ENCODE results near the gene NUAK1. TPM values are rescaled to one million over a fixed set of nuclear protein-coding genes. Genes with fewer than 3 reads are reported as not detected.

NUAK1 gene
- total and polyA plus RNA-seq, 2 experiments from 2014 or later: 5.4 to 16.9 TPM

GRCh38 chr12:106040521-106040920 lies 98.2 kb downstream of the NUAK1 start:
- ATAC-seq (no peak), DNase-seq (ENCODE audit: low spot score) (no peak)
- Histone ChIP-seq H3K27ac (ENCODE audit: low read depth) (no peak overlapping the region), H3K4me1 (ENCODE audit: insufficient read depth) (peaks cover 4% of the 10 kb centered on the region), H3K9me2 (ENCODE audit: insufficient read depth) (peaks cover 3% of the 10 kb centered on the region; the same call in 1 of the 2 replicates), H3F3A (replicated peaks; ENCODE audit: low read depth) (no peaks in the 10 kb centered on the region), H3K36me3 (ENCODE audit: insufficient read depth) (no peaks in the 10 kb centered on the region), H2AFZ (no peak overlapping the region), H3K27me3 (ENCODE audit: insufficient read depth) (no peaks in the 10 kb centered on the region), H4K20me1 (replicated peaks; ENCODE audit: insufficient read depth) (no peaks in the 10 kb centered on the region), H3K4me3 (no peak overlapping the region), H3K79me2 (replicated peaks; ENCODE audit: insufficient read depth) (no peaks in the 10 kb centered on the region), H3K4me2 (no peak overlapping the region)
- TF ChIP-seq, protein P1, sequence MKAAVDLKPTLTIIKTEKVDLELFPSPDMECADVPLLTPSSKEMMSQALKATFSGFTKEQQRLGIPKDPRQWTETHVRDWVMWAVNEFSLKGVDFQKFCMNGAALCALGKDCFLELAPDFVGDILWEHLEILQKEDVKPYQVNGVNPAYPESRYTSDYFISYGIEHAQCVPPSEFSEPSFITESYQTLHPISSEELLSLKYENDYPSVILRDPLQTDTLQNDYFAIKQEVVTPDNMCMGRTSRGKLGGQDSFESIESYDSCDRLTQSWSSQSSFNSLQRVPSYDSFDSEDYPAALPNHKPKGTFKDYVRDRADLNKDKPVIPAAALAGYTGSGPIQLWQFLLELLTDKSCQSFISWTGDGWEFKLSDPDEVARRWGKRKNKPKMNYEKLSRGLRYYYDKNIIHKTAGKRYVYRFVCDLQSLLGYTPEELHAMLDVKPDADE (IDR thresholded peaks at IDR 0.05): no peak
- TF ChIP-seq CREB1 (CRISPR knock-in tag; IDR thresholded peaks at IDR 0.05; ENCODE audit: low read depth) (no peak), ZNF331 (CRISPR knock-in tag; IDR thresholded peaks at IDR 0.05; ENCODE audit: low read depth) (no peak), STAT1 (IDR thresholded peaks at IDR 0.05; ENCODE audit: unreplicated experiment) (no peak), JUNB (IDR thresholded peaks at IDR 0.05; ENCODE audit: unreplicated experiment) (no peak), ZNF114 (CRISPR knock-in tag; IDR thresholded peaks at IDR 0.05) (no peak), REST (IDR thresholded peaks at IDR 0.05; ENCODE audit: unreplicated experiment) (no peak), NANOG (IDR thresholded peaks at IDR 0.05; ENCODE audit: borderline replicate concordance) (no peak), EZH2phosphoT487 (IDR thresholded peaks at IDR 0.05; ENCODE audit: unreplicated experiment) (no peak), EZH2 (IDR thresholded peaks at IDR 0.05; ENCODE audit: low read depth, unreplicated experiment) (no peak), POLR2AphosphoS5 (IDR thresholded peaks at IDR 0.05; ENCODE audit: low read depth) (no peak)
- TF ChIP-seq, protein P2, sequence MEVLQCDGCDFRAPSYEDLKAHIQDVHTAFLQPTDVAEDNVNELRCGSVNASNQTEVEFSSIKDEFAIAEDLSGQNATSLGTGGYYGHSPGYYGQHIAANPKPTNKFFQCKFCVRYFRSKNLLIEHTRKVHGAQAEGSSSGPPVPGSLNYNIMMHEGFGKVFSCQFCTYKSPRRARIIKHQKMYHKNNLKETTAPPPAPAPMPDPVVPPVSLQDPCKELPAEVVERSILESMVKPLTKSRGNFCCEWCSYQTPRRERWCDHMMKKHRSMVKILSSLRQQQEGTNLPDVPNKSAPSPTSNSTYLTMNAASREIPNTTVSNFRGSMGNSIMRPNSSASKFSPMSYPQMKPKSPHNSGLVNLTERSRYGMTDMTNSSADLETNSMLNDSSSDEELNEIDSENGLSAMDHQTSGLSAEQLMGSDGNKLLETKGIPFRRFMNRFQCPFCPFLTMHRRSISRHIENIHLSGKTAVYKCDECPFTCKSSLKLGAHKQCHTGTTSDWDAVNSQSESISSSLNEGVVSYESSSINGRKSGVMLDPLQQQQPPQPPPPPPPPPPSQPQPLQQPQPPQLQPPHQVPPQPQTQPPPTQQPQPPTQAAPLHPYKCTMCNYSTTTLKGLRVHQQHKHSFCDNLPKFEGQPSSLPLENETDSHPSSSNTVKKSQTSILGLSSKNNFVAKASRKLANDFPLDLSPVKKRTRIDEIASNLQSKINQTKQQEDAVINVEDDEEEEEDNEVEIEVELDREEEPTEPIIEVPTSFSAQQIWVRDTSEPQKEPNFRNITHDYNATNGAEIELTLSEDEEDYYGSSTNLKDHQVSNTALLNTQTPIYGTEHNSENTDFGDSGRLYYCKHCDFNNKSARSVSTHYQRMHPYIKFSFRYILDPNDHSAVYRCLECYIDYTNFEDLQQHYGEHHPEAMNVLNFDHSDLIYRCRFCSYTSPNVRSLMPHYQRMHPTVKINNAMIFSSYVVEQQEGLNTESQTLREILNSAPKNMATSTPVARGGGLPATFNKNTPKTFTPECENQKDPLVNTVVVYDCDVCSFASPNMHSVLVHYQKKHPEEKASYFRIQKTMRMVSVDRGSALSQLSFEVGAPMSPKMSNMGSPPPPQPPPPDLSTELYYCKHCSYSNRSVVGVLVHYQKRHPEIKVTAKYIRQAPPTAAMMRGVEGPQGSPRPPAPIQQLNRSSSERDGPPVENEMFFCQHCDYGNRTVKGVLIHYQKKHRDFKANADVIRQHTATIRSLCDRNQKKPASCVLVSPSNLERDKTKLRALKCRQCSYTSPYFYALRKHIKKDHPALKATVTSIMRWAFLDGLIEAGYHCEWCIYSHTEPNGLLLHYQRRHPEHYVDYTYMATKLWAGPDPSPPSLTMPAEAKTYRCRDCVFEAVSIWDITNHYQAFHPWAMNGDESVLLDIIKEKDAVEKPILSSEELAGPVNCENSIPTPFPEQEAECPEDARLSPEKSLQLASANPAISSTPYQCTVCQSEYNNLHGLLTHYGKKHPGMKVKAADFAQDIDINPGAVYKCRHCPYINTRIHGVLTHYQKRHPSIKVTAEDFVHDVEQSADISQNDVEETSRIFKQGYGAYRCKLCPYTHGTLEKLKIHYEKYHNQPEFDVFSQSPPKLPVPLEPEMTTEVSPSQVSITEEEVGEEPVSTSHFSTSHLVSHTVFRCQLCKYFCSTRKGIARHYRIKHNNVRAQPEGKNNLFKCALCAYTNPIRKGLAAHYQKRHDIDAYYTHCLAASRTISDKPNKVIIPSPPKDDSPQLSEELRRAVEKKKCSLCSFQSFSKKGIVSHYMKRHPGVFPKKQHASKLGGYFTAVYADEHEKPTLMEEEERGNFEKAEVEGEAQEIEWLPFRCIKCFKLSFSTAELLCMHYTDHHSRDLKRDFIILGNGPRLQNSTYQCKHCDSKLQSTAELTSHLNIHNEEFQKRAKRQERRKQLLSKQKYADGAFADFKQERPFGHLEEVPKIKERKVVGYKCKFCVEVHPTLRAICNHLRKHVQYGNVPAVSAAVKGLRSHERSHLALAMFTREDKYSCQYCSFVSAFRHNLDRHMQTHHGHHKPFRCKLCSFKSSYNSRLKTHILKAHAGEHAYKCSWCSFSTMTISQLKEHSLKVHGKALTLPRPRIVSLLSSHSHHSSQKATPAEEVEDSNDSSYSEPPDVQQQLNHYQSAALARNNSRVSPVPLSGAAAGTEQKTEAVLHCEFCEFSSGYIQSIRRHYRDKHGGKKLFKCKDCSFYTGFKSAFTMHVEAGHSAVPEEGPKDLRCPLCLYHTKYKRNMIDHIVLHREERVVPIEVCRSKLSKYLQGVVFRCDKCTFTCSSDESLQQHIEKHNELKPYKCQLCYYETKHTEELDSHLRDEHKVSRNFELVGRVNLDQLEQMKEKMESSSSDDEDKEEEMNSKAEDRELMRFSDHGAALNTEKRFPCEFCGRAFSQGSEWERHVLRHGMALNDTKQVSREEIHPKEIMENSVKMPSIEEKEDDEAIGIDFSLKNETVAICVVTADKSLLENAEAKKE (CRISPR knock-in tag; IDR thresholded peaks at IDR 0.05): no peak
- TF ChIP-seq, protein P3, sequence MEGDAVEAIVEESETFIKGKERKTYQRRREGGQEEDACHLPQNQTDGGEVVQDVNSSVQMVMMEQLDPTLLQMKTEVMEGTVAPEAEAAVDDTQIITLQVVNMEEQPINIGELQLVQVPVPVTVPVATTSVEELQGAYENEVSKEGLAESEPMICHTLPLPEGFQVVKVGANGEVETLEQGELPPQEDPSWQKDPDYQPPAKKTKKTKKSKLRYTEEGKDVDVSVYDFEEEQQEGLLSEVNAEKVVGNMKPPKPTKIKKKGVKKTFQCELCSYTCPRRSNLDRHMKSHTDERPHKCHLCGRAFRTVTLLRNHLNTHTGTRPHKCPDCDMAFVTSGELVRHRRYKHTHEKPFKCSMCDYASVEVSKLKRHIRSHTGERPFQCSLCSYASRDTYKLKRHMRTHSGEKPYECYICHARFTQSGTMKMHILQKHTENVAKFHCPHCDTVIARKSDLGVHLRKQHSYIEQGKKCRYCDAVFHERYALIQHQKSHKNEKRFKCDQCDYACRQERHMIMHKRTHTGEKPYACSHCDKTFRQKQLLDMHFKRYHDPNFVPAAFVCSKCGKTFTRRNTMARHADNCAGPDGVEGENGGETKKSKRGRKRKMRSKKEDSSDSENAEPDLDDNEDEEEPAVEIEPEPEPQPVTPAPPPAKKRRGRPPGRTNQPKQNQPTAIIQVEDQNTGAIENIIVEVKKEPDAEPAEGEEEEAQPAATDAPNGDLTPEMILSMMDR (conservative IDR thresholded peaks at IDR 0.05; ENCODE audit: low read depth in 2 of 2): no peak
- Mint-ChIP-seq H3K4me1 (peaks cover 3% of the 10 kb centered on the region; the same call in 2 of the 3 replicates), H3K27ac (no peak overlapping the region), H3K9me3 (no peaks in the 10 kb centered on the region; the same call in 2 of the 3 replicates), H3K27me3 (ENCODE audit: insufficient read depth, low read depth, poor library complexity) (no peaks in the 10 kb centered on the region), H3K4me3 (no peak overlapping the region), H3K36me3 (ENCODE audit: low read depth) (no peaks in the 10 kb centered on the region; the same call in 2 of the 3 replicates)

All from GM23338 (cell line).